ENCODE results near the gene HSD17B1.

HSD17B1 gene

GRCh38 chr17:42568341-42569111, 15.8 kb downstream of the HSD17B1 start:
- DNase-seq, result no peak

GRCh38 chr17:42571435-42572225, 18.9 kb downstream of the HSD17B1 start:
- DNase-seq, result no peak

- no peak for DNase-seq
Observed at GRCh38 chr17:42573095-42573494, 20.4 kb downstream of the HSD17B1 start.

- no peak for DNase-seq
Observed at GRCh38 chr17:42574463-42574862, 21.7 kb downstream of the HSD17B1 start.

GRCh38 chr17:42577140-42577531, 24.4 kb downstream of the HSD17B1 start:
- peak; percentile 15 for DNase-seq

- DNase-seq, result peak; percentile 89
Observed at GRCh38 chr17:42577532-42578281, 25.0 kb downstream of the HSD17B1 start, which contains the start of gene PSMC3IP. PSMC3IP (minus strand) TSS chr17:42577729; CDS start chr17:42577686, 43 bp downstream.

GRCh38 chr17:42578282-42578869, 25.7 kb downstream of the HSD17B1 start:
- peak; percentile 85 for DNase-seq

GRCh38 chr17:42579794-42580551, 27.2 kb downstream of the HSD17B1 start:
- DNase-seq, result no peak

- DNase-seq, result no peak
Observed at GRCh38 chr17:42581744-42582270, 29.1 kb downstream of the HSD17B1 start.

GRCh38 chr17:42584880-42585279, 32.2 kb downstream of the HSD17B1 start:
- DNase-seq, result no peak

GRCh38 chr17:42585353-42585752, 32.6 kb downstream of the HSD17B1 start:
- DNase-seq, result no peak

GRCh38 chr17:42586514-42587230, 33.9 kb downstream of the HSD17B1 start:
- no peak for DNase-seq

- no peak for DNase-seq
Observed at GRCh38 chr17:42590886-42591285, 38.2 kb downstream of the HSD17B1 start.

- no peak for DNase-seq
Observed at GRCh38 chr17:42591411-42591810, 38.7 kb downstream of the HSD17B1 start.

- no peak for DNase-seq
Observed at GRCh38 chr17:42596386-42596785, 43.7 kb downstream of the HSD17B1 start.

- peak; percentile 93 for DNase-seq
Observed at GRCh38 chr17:42598905-42599304, 46.2 kb downstream of the HSD17B1 start.

GRCh38 chr17:42603318-42603717, 50.6 kb downstream of the HSD17B1 start:
- no peak for DNase-seq
